Breast epithelium (tissue), 4 donors: Measurements from ENCODE around the gene DYRK1A. TPM values are rescaled to one million over a fixed set of nuclear protein-coding genes. Genes with fewer than 3 reads are reported as not detected.

Source experiments
- DNase-seq, 2 donors: peaks; one replicate each; pipeline ENCODE4 v3.0.0-alpha.2; 2019; ENCODE audit warnings: low spot score in 2 of 2
- H3K27ac ChIP-seq, 2 donors: fragments of 200-600 bp; sonication (generic) in 1 of 2; one replicate each; pipeline ENCODE4 v1.5.1; 2016 to 2019; ENCODE audit warnings: mild to moderate bottlenecking in 1 of 2
- H3K27me3 ChIP-seq, 2 donors: fragments of 200-600 bp; sonication (generic) in 1 of 2; one replicate each; pipeline versions ENCODE4 v1.5.1 to v1.6.0; 2017 to 2019; ENCODE audit warnings: control low read depth in 1 of 2, mild to moderate bottlenecking in 1 of 2
- H3K36me3 ChIP-seq: fragments of 200-600 bp; one replicate; pipeline ENCODE4 v1.5.1; 2019
- H3K4me1 ChIP-seq, 2 donors: fragments of 200-600 bp; sonication (generic); one replicate each; pipeline ENCODE4 v1.5.1; 2016 to 2019; ENCODE audit warnings: control low read depth in 1 of 2
- H3K4me3 ChIP-seq, 3 donors: fragments of 200-600 bp; sonication (generic); 1 replicate in 2 of 3; 2 replicates in 1 of 3; pipeline ENCODE4 v1.5.1; 2016 to 2019; ENCODE audit warnings: mild to moderate bottlenecking in 3 of 3, moderate library complexity in 2 of 3
- H3K9me3 ChIP-seq, 2 donors: fragments of 200-600 bp; sonication (generic) in 1 of 2; one replicate each; pipeline ENCODE4 v1.5.1; 2016 to 2019; ENCODE audit warnings: control low read depth in 1 of 2
- CTCF ChIP-seq, 3 donors: fragments of 450-650 bp; IDR thresholded peaks; one replicate each; pipeline ENCODE4 v1.5.1; 2016 to 2017; ENCODE audit warnings: antibody characterized with exemption in 3 of 3, mild to moderate bottlenecking in 3 of 3, moderate library complexity in 3 of 3
- POLR2A ChIP-seq: fragments of 450-650 bp; IDR thresholded peaks from one replicate; pipeline ENCODE4 v1.6.1; 2016; ENCODE audit warnings: antibody characterized with exemption, mild to moderate bottlenecking, moderate library complexity
- POLR2AphosphoS5 ChIP-seq, 3 donors: sonication (generic); formaldehyde crosslinking; IDR thresholded peaks; one replicate each; pipeline ENCODE4 v1.6.1; 2017; ENCODE audit warnings: antibody characterized with exemption in 3 of 3
- intact Hi-C: fragments of 100-400 bp; cut with DNase I; formaldehyde crosslinking; loops from one replicate; pipeline ENCODE4 v1.15.1; 2023; ENCODE audit warnings: low total_unique reads
- total RNA-seq, 3 donors: library from RNA; depleted of rRNA; stranded (reverse); fragments of >200 nt; gene quantifications; one replicate each; pipeline ENCODE4 v1.1.0, GENCODE V29; 2016

Gene DYRK1A
- total RNA-seq, 3 donors from 2014 or later: 71.7 to 138 (median 93.1) TPM

- no peak for TF ChIP-seq POLR2A
- no peak for TF ChIP-seq CTCF (IDR thresholded peaks at IDR 0.05)
- no peak for TF ChIP-seq POLR2AphosphoS5 (IDR thresholded peaks at IDR 0.05)
- H3K4me1 ChIP-seq: peaks cover 0 to 7% of the 10 kb centered on the region in 2 donors
- no peak overlapping the region for H3K27ac ChIP-seq
- H3K36me3 ChIP-seq: no peaks in the 10 kb centered on the region
- intact Hi-C loops: no loop called here
- DNase-seq: no peak
- no peak overlapping the region for H3K4me3 ChIP-seq
- H3K27me3 ChIP-seq: no peaks in the 10 kb centered on the region
- H3K9me3 ChIP-seq: peaks cover 9 to 15% of the 10 kb centered on the region in 2 donors
Measured at GRCh38 chr21:37398697-37399096, 32.1 kb downstream of the DYRK1A start.

GRCh38 chr21:37402251-37402867 is 35.8 kb downstream of the DYRK1A start:
- DNase-seq: no peak
- TF ChIP-seq POLR2AphosphoS5 (IDR thresholded peaks at IDR 0.05) (no peak), POLR2A (no peak), CTCF (IDR thresholded peaks at IDR 0.05) (no peak)
- no peak overlapping the region for H3K4me3 ChIP-seq
- H3K36me3 ChIP-seq: no peaks in the 10 kb centered on the region
- peaks cover 0 to 7% of the 10 kb centered on the region in 2 donors for H3K4me1 ChIP-seq
- H3K27me3 ChIP-seq: no peaks in the 10 kb centered on the region
- intact Hi-C loops: no loop called here
- H3K27ac ChIP-seq: no peak overlapping the region
- peaks cover 9 to 15% of the 10 kb centered on the region in 2 donors for H3K9me3 ChIP-seq

GRCh38 chr21:37405629-37406028 is 39.1 kb downstream of the DYRK1A start:
- intact Hi-C loops: no loop called here

GRCh38 chr21:37407719-37408420 is 41.3 kb downstream of the DYRK1A start:
- Histone ChIP-seq H3K4me1 (peaks cover 0 to 9% of the 10 kb centered on the region in 2 donors), H3K27ac (no peak overlapping the region), H3K4me3 (no peak overlapping the region), H3K27me3 (no peaks in the 10 kb centered on the region), H3K9me3 (peaks cover under 1 to 2% of the 10 kb centered on the region in 2 donors), H3K36me3 (no peaks in the 10 kb centered on the region)
- DNase-seq: no peak
- intact Hi-C loops: no loop called here
- TF ChIP-seq CTCF (IDR thresholded peaks at IDR 0.05) (no peak), POLR2A (no peak), POLR2AphosphoS5 (IDR thresholded peaks at IDR 0.05) (no peak)

More at GRCh38 chr21:37405629-37406028, 39.1 kb downstream of the DYRK1A start:
- Histone ChIP-seq H3K36me3 (no peaks in the 10 kb centered on the region), H3K4me3 (no peak overlapping the region), H3K27me3 (no peaks in the 10 kb centered on the region), H3K4me1 (no peaks in the 10 kb centered on the region), H3K27ac (no peak overlapping the region), H3K9me3 (peaks cover 9 to 15% of the 10 kb centered on the region in 2 donors)
- no peak for DNase-seq
- TF ChIP-seq POLR2AphosphoS5 (IDR thresholded peaks at IDR 0.05) (no peak), CTCF (IDR thresholded peaks at IDR 0.05) (no peak), POLR2A (no peak)
